GM21367 (cell line): ENCODE data around the gene ING3.

Experiments
- ATAC-seq: cut with Tn5 transposase; IDR thresholded peaks from one replicate; pipeline ENCODE4 v1.9.1; 2021; ENCODE audit not compliant: unreplicated experiment

Gene ING3

GRCh38 chr7:121023683-121024511 is 73.3 kb downstream of the ING3 start:
- no peak for ATAC-seq

- ATAC-seq: no peak
Observed at GRCh38 chr7:121024611-121025010, 74.0 kb downstream of the ING3 start.

- ATAC-seq: no peak
Observed at GRCh38 chr7:121026159-121026558, 75.6 kb downstream of the ING3 start.

- ATAC-seq: no peak
Observed at GRCh38 chr7:121026577-121027111, 76.1 kb downstream of the ING3 start.
